SW 1271 (cell line): ENCODE results near the gene CHMP6.

Experiments used
- DNase-seq, 2 experiments: peaks; one replicate each; lab custom pipeline; 2025; lab: John Stamatoyannopoulos, UW

CHMP6 gene

GRCh38 chr17:80970762-80971703, 20.6 kb upstream of the CHMP6 start:
- no peak for DNase-seq

GRCh38 chr17:80971704-80972304, 19.8 kb upstream of the CHMP6 start:
- DNase-seq = no peak

GRCh38 chr17:80976701-80977100, 14.9 kb upstream of the CHMP6 start:
- DNase-seq = no peak

GRCh38 chr17:80977172-80977571, 14.5 kb upstream of the CHMP6 start:
- no peak for DNase-seq

- no peak for DNase-seq
Observed at GRCh38 chr17:80978499-80979497, 12.8 kb upstream of the CHMP6 start.

GRCh38 chr17:80979547-80980378, 11.9 kb upstream of the CHMP6 start:
- DNase-seq = no peak

GRCh38 chr17:80980397-80981061, 11.1 kb upstream of the CHMP6 start:
- no peak for DNase-seq

GRCh38 chr17:80981062-80981902, 10.4 kb upstream of the CHMP6 start:
- DNase-seq = no peak

- DNase-seq = no peak
Observed at GRCh38 chr17:80981929-80982425, 9.7 kb upstream of the CHMP6 start.

- DNase-seq = no peak
Observed at GRCh38 chr17:80982426-80982974, 9.1 kb upstream of the CHMP6 start.

- no peak for DNase-seq
Observed at GRCh38 chr17:80983545-80983944, 8.1 kb upstream of the CHMP6 start.

- no peak for DNase-seq
Observed at GRCh38 chr17:80984749-80985148, 6.9 kb upstream of the CHMP6 start.

GRCh38 chr17:80986046-80986445, 5.6 kb upstream of the CHMP6 start:
- no peak for DNase-seq

- DNase-seq = no peak
Observed at GRCh38 chr17:80986816-80987475, 4.7 kb upstream of the CHMP6 start.

- DNase-seq = no peak
Observed at GRCh38 chr17:80987941-80988461, 3.6 kb upstream of the CHMP6 start.

- DNase-seq = no peak
Observed at GRCh38 chr17:80989586-80989913, 2.1 kb upstream of the CHMP6 start.

GRCh38 chr17:80990921-80991644, 558 bp upstream of the CHMP6 start:
- no peak for DNase-seq
